GM12892 (cell line): ENCODE data around the gene HIF3A.
"Not testable (repeated sequence)": the region's sequence is repeated elsewhere in the genome, so short reads cannot be mapped to it uniquely, and the experiment has no call there.

ENCODE experiments used
- DNase-seq: peaks from one replicate; pipeline ENCODE4 v3.0.0; 2011; ENCODE audit not compliant: insufficient read length
- FAIRE-seq: peaks from 2 replicates; lab custom pipeline; 2011; peaks lifted over from hg19 to GRCh38; lab: Jason Lieb, UNC
- POLR2A ChIP-seq: IDR thresholded peaks from 2 replicates; pipeline ENCODE4 v1.6.1; 2011; ENCODE audit warnings: low read depth, low read length, control low read depth
- POLR2AphosphoS5 ChIP-seq: IDR thresholded peaks from 2 replicates; pipeline ENCODE4 v1.6.1; 2011; ENCODE audit warnings: low read depth, low read length, control low read depth
- TAF1 ChIP-seq: IDR thresholded peaks from 2 replicates; pipeline ENCODE4 v1.6.1; 2011; ENCODE audit warnings: low read depth, mild to moderate bottlenecking, control low read depth, low read length, borderline replicate concordance

HIF3A gene

GRCh38 chr19:46372901-46373490 is 76.2 kb downstream of the HIF3A start:
- DNase-seq (no peak), FAIRE-seq (no peak)
- TF ChIP-seq POLR2AphosphoS5 (no peak), POLR2A (no peak), TAF1 (no peak)

DNA sequence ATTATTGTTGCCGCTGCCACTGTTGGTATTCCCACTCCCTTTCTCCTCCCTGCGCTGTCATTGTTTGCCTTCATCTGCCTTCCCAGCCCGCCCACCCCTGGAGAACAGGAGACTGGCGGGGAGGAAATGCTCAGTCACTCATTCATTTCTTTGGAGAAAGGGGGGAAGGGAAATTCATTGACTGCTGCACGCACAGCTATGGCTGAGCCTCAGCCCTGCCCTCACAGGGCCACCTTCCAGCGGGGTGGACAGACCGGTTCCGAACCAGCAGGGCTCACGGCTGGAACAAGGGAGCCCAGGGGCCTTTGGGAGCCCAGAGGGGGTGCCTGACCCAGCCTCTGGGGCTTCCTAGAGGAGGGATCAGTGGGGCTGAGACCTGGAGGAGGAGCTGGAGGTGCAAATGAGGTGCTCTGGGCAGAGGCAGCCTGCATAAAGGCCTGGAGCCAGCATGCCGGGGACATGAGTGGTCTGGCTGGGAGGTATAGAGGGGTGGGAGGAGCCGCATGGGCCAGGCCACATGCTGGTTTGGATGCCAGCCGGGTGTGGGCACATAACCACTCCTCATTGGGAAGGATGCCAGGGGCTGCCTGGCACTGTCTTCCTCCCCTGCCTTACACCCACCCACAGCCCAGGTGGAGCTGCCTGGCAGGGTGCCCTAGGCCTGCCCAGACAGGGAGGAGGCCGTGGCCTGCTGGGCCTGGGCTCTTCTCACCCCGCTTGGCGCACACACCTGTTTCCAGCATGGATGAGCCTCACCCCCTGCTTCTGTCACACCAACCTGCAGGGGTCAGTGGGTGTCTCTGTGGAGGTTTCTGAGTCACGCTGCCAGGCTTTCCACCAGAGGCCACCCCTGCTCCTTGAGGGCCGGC is 76.9 kb downstream of the HIF3A start:
- no peak for FAIRE-seq
- DNase-seq = no peak
- TF ChIP-seq TAF1 (no peak), POLR2AphosphoS5 (no peak), POLR2A (no peak)

- no peak for FAIRE-seq
- no peak for TF ChIP-seq POLR2AphosphoS5
- no peak for TF ChIP-seq POLR2A
- no peak for TF ChIP-seq TAF1
Measured at GRCh38 chr19:46374536-46375475, 78.0 kb downstream of the HIF3A start.

GRCh38 chr19:46375476-46376067 is 78.7 kb downstream of the HIF3A start:
- DNase-seq = not testable (repeated sequence)

More at GRCh38 chr19:46374536-46375475, 78.0 kb downstream of the HIF3A start:
- DNase-seq = no peak

GRCh38 chr19:46376241-46377153 is 79.7 kb downstream of the HIF3A start:
- DNase-seq = no peak
- TF ChIP-seq TAF1 (no peak), POLR2A (no peak), POLR2AphosphoS5 (no peak)
- no peak for FAIRE-seq

More at GRCh38 chr19:46375476-46376067, 78.7 kb downstream of the HIF3A start:
- FAIRE-seq = not testable (repeated sequence)

- DNase-seq (no peak), FAIRE-seq (no peak)
- no peak for TF ChIP-seq POLR2AphosphoS5
- TF ChIP-seq POLR2A = no peak
- TF ChIP-seq TAF1 = no peak
Measured at GRCh38 chr19:46378268-46378667, 81.4 kb downstream of the HIF3A start.

DNA sequence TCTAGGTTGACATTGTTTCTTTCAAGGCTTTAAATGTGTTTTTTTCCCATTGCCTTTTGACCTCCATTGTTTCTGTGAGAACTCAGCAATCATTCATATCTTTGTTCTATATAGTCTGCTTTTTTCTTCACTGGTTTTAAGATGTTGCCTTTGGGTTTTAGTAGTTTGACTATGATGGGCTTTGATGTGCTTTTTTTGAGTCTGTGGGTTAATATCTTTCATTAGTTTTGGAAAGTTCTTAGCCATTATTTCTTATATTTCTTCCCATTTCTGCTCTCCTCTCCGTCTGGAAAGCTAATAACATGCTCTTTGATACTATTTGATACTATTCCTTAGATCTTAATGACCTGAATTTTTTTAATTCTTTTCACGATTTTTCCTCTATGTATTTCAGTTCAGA is 83.8 kb downstream of the HIF3A start:
- DNase-seq (no peak), FAIRE-seq (no peak)
- TF ChIP-seq POLR2AphosphoS5 = no peak
- TF ChIP-seq TAF1 = no peak
- no peak for TF ChIP-seq POLR2A

DNA sequence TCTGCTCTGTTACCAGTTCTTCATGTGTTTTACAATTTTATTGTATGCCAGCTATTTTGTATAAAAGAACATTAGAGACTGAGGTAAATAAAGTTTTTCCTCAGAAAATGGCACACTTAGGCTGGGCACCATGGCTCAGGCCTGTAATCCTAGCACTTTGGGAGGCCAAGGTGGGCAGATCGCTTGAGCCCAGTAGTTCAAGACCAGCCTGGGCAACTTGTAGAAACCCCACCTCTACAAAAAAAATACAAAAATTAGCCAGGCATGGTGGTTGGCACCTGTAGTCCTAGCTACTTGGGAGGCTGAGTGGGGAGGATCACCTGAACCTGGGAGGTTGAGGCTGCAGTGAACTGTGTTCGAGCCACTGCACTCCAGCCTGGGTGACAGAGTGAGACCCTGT is 84.5 kb downstream of the HIF3A start:
- FAIRE-seq (no peak), DNase-seq (no peak)
- TF ChIP-seq POLR2AphosphoS5 = no peak
- TF ChIP-seq POLR2A = no peak
- TF ChIP-seq TAF1 = no peak

GRCh38 chr19:46381756-46382345 is 85.0 kb downstream of the HIF3A start:
- FAIRE-seq = no peak
- DNase-seq = no peak
- TF ChIP-seq POLR2AphosphoS5 (no peak), POLR2A (no peak), TAF1 (no peak)
